Pancreas (tissue), 10 donors: ENCODE measurements around the gene HEMK1. TPM values are rescaled to one million over a fixed set of nuclear protein-coding genes. Genes with fewer than 3 reads are reported as not detected.

ENCODE experiments used
- ATAC-seq, 4 donors: fragments of 200-7000 bp; cut with Tn5 transposase; one replicate each; pipeline versions ENCODE4 v1.8.0 to v1.9.1; 2020; ENCODE audit warnings: mild to moderate bottlenecking in 4 of 4, moderate library complexity in 4 of 4
- DNase-seq, 6 donors: peaks; one replicate each; pipeline ENCODE4 v3.0.0-alpha.2; 2020
- FAIRE-seq: peaks from 2 replicates; lab custom pipeline; 2012; peaks lifted over from hg19 to GRCh38; lab: Jason Lieb, UNC
- H3K27ac ChIP-seq, 4 donors: fragments of 200-600 bp; sonication (generic); 1 replicate in 3 of 4; 2 replicates in 1 of 4; pipeline versions ENCODE4 v1.5.0 to v1.8.0; 2020
- H3K27me3 ChIP-seq, 4 donors: fragments of 200-600 bp; one replicate each; pipeline ENCODE4 v1.8.0; 2021
- H3K36me3 ChIP-seq, 3 donors: fragments of 200-600 bp; sonication (generic) in 1 of 3; one replicate each; pipeline versions ENCODE4 v1.5.0 to v1.8.0; 2020 to 2021
- H3K4me1 ChIP-seq, 3 donors: fragments of 200-600 bp; one replicate each; pipeline ENCODE4 v1.8.0; 2021
- H3K4me3 ChIP-seq, 4 donors: fragments of 200-600 bp; sonication (generic) in 2 of 4; one replicate each; pipeline versions ENCODE4 v1.5.0 to v1.8.0; 2020 to 2021
- H3K9me3 ChIP-seq, 4 donors: fragments of 200-600 bp; one replicate each; pipeline ENCODE4 v1.8.0; 2021
- CTCF ChIP-seq, 4 donors: fragments of 200-600 bp; sonication (generic) in 3 of 4; IDR thresholded peaks; one replicate each; pipeline versions ENCODE4 v1.5.0 to v1.8.0; 2021; ENCODE audit warnings: antibody characterized with exemption in 4 of 4
- WGBS, 2 donors: extraction: QIAGEN DNeasy Blood & Tissue Kit; methylation state at CpG; one replicate each; pipeline ENCODE4 v1.1.7; 2013; 5-methylcytosine and 5-hydroxymethylcytosine counted together
- intact Hi-C, 3 donors: fragments of 100-400 bp; cut with DNase I; formaldehyde crosslinking; loops; one replicate each; pipeline versions ENCODE4 v1.11.1 to v1.14.2; 2022
- polyA plus RNA-seq, 2 donors: library from polyadenylated mRNA; stranded (reverse); fragments of 200-250 nt; gene quantifications; one replicate each; pipeline ENCODE4 v1.2.3, GENCODE V29; 2013
- total RNA-seq, 6 donors: library from RNA; stranded (reverse); fragmentation: NEBNext Ultra II Directional in 4 of 6; extraction: Animal tissue kit (Norgen Biotek cat#: 25700) in 4 of 6; gene quantifications; one replicate each; pipeline versions ENCODE4 v1.2.1 to v1.2.4, GENCODE V29; 2021 to 2023
- donor health status: healthy with polysubstance abuse.
- donor health status: DM: no; HTN: no; CAD: no; lungs with moderate emphysema.
- donor health status: DM: no; HTN: no; CAD: no.
- donor health status: control.
- donor health status: control.
- donor health status: Bipolar disorder and iron deficiency.
- donor health status: DM: yes; HTN: yes; CAD: no.
- donor health status: DM: no; HTN: no; CAD: no.
- donor health status: DM: no; HTN: no; CAD: no.
- donor health status: DM: yes; HTN: yes; CAD: no.

HEMK1 gene
- total and polyA plus RNA-seq, 8 donors, result 9.6 to 21.8 (median 12.5) TPM

GRCh38 chr3:50534681-50535330 lies 34.5 kb upstream of the HEMK1 start:
- no peak overlapping the region for H3K27ac ChIP-seq
- intact Hi-C loops, result loop anchor here in 1 of 3 donors (5.0 kb wide), 1 partner anchor 98 kb away; no protein-coding TSS in a partner anchor
- no peak for TF ChIP-seq CTCF (IDR thresholded peaks at IDR 0.05)

GRCh38 chr3:50536471-50537180 lies 32.7 kb upstream of the HEMK1 start:
- Histone ChIP-seq H3K27me3 (no peaks in the 10 kb centered on the region), H3K4me3 (no peak overlapping the region), H3K9me3 (no peaks in the 10 kb centered on the region), H3K4me1 (no peaks in the 10 kb centered on the region), H3K27ac (no peak overlapping the region), H3K36me3 (no peaks in the 10 kb centered on the region)
- FAIRE-seq (no peak), ATAC-seq (no peak), DNase-seq (no peak)
- intact Hi-C loops, result loop anchor here in 1 of 3 donors (5.0 kb wide), 1 partner anchor 99 kb away; no protein-coding TSS in a partner anchor
- TF ChIP-seq CTCF (IDR thresholded peaks at IDR 0.05), result no peak
- 66 to 80% methylated on average over 5 of the region's 5 CpGs for WGBS, 2 donors

More at GRCh38 chr3:50534681-50535330, 34.5 kb upstream of the HEMK1 start:
- ATAC-seq, result no peak
- no peaks in the 10 kb centered on the region for H3K27me3 ChIP-seq
- 78 to 82% methylated on average over 9 of the region's 9 CpGs for WGBS, 2 donors
- FAIRE-seq, result no peak
- no peak overlapping the region for H3K4me3 ChIP-seq
- no peaks in the 10 kb centered on the region for H3K36me3 ChIP-seq
- H3K4me1 ChIP-seq, result no peaks in the 10 kb centered on the region
- no peak for DNase-seq
- H3K9me3 ChIP-seq, result no peaks in the 10 kb centered on the region

- no peaks in the 10 kb centered on the region for H3K27me3 ChIP-seq
- H3K4me1 ChIP-seq, result no peaks in the 10 kb centered on the region
- FAIRE-seq, result no peak
- no peak for TF ChIP-seq CTCF (IDR thresholded peaks at IDR 0.05)
- intact Hi-C loops, result loop anchor here in 1 of 3 donors (5.0 kb wide), 1 partner anchor 100 kb away; no protein-coding TSS in a partner anchor
- no peaks in the 10 kb centered on the region for H3K9me3 ChIP-seq
- ATAC-seq, result no peak
- no peak for DNase-seq
- H3K36me3 ChIP-seq, result no peaks in the 10 kb centered on the region
- 56 to 67% methylated on average over 4 of the region's 4 CpGs for WGBS, 2 donors
- H3K4me3 ChIP-seq, result no peak overlapping the region
- H3K27ac ChIP-seq, result no peak overlapping the region
These were observed 31.7 kb upstream of the HEMK1 start for GRCh38 chr3:50537421-50538129.

- no peak for FAIRE-seq
- WGBS, 2 donors, result 64 to 80% methylated on average over 17 to 18 of the region's 18 CpGs
- H3K9me3 ChIP-seq, result no peaks in the 10 kb centered on the region
These were observed 29.7 kb upstream of the HEMK1 start for GRCh38 chr3:50539356-50540286.

More at GRCh38 chr3:50539356-50540286, 29.7 kb upstream of the HEMK1 start:
- Histone ChIP-seq H3K4me3 (no peak overlapping the region), H3K27ac (no peak overlapping the region), H3K27me3 (no peaks in the 10 kb centered on the region), H3K36me3 (no peaks in the 10 kb centered on the region), H3K4me1 (no peaks in the 10 kb centered on the region)
- DNase-seq, result no peak
- intact Hi-C loops, result loop anchor here (5.0 to 10.0 kb wide), 3 partner anchors 102 to 192 kb away; partner anchors contain the start of gene ZMYND10 (in 1 of the 3)
- TF ChIP-seq CTCF (IDR thresholded peaks at IDR 0.05), result no peak
- no peak for ATAC-seq
